Upper lobe of right lung (tissue), 1 donor: ENCODE results near the gene KRTAP10-9. TPM values are rescaled to one million over a fixed set of nuclear protein-coding genes. Genes with fewer than 3 reads are reported as not detected.
"Not testable (repeated sequence)": the region's sequence is repeated elsewhere in the genome, so short reads cannot be mapped to it uniquely, and the experiment has no call there.

Source experiments
- ATAC-seq: fragments of 200-7000 bp; cut with Tn5 transposase; one replicate; pipeline ENCODE4 v1.9.1; 2020; ENCODE audit warnings: mild to moderate bottlenecking, moderate library complexity
- DNase-seq: peaks from one replicate; pipeline ENCODE4 v3.0.0-alpha.2; 2020
- H3K27ac ChIP-seq: fragments of 200-600 bp; one replicate; pipeline ENCODE4 v1.8.0; 2022
- H3K27me3 ChIP-seq: fragments of 200-600 bp; one replicate; pipeline ENCODE4 v1.8.0; 2022; ENCODE audit warnings: mild to moderate bottlenecking
- H3K36me3 ChIP-seq: fragments of 200-600 bp; one replicate; pipeline ENCODE4 v1.8.0; 2022
- H3K4me1 ChIP-seq: fragments of 200-600 bp; one replicate; pipeline ENCODE4 v1.8.0; 2022
- H3K4me3 ChIP-seq: fragments of 200-600 bp; one replicate; pipeline ENCODE4 v1.8.0; 2022; ENCODE audit warnings: mild to moderate bottlenecking
- H3K9me3 ChIP-seq: fragments of 200-600 bp; one replicate; pipeline ENCODE4 v1.8.0; 2022
- CTCF ChIP-seq: fragments of 200-600 bp; IDR thresholded peaks from one replicate; pipeline ENCODE4 v1.8.0; 2022; ENCODE audit warnings: antibody characterized with exemption
- intact Hi-C: fragments of 100-400 bp; cut with DNase I; formaldehyde crosslinking; loops from one replicate; pipeline ENCODE4 v1.11.0; 2022
- total RNA-seq: library from RNA; stranded (reverse); fragmentation: NEBNext Ultra II Directional; extraction: Animal tissue kit (Norgen Biotek cat#: 25700); gene quantifications from one replicate; pipeline ENCODE4 v1.2.1, GENCODE V29; 2021
- donor health status: DM: no; HTN: yes; CAD: no; lungs with severe emphysema.

The KRTAP10-9 gene
- total RNA-seq, 1 donor from 2014 or later = not detected

GRCh38 chr21:44594406-44594916 lies 32.4 kb upstream of the KRTAP10-9 start:
- DNase-seq (no peak), ATAC-seq (no peak)
- Histone ChIP-seq H3K4me3 (no peak overlapping the region), H3K27ac (no peak overlapping the region), H3K4me1 (peaks cover 3% of the 10 kb centered on the region), H3K36me3 (no peaks in the 10 kb centered on the region), H3K27me3 (no peaks in the 10 kb centered on the region), H3K9me3 (no peaks in the 10 kb centered on the region)
- intact Hi-C loops = no loop called here
- TF ChIP-seq CTCF = no peak

GRCh38 chr21:44595524-44595923 lies 31.4 kb upstream of the KRTAP10-9 start:
- no peak overlapping the region for H3K4me3 ChIP-seq
- H3K27ac ChIP-seq = no peak overlapping the region
- TF ChIP-seq CTCF = no peak
- DNase-seq (no peak), ATAC-seq (no peak)
- no peaks in the 10 kb centered on the region for H3K27me3 ChIP-seq
- intact Hi-C loops = no loop called here
- no peaks in the 10 kb centered on the region for H3K36me3 ChIP-seq
- H3K9me3 ChIP-seq = no peaks in the 10 kb centered on the region
- H3K4me1 ChIP-seq = peaks cover 3% of the 10 kb centered on the region

GRCh38 chr21:44596068-44596725 lies 30.7 kb upstream of the KRTAP10-9 start:
- no peak for TF ChIP-seq CTCF
- peak; percentile 33 for ATAC-seq
- intact Hi-C loops = no loop called here
- no peaks in the 10 kb centered on the region for H3K27me3 ChIP-seq
- H3K4me1 ChIP-seq = peaks cover 3% of the 10 kb centered on the region
- no peaks in the 10 kb centered on the region for H3K36me3 ChIP-seq
- no peak for DNase-seq
- no peak overlapping the region for H3K27ac ChIP-seq
- H3K4me3 ChIP-seq = no peak overlapping the region
- no peaks in the 10 kb centered on the region for H3K9me3 ChIP-seq

- DNase-seq (no peak), ATAC-seq (no peak)
- H3K27me3 ChIP-seq = peaks cover 9% of the 10 kb centered on the region
- TF ChIP-seq CTCF = no peak
- H3K36me3 ChIP-seq = no peaks in the 10 kb centered on the region
- peaks cover 3% of the 10 kb centered on the region for H3K4me1 ChIP-seq
- no peak overlapping the region for H3K27ac ChIP-seq
- H3K4me3 ChIP-seq = no peak overlapping the region
- intact Hi-C loops = no loop called here
- no peaks in the 10 kb centered on the region for H3K9me3 ChIP-seq
These were observed 28.8 kb upstream of the KRTAP10-9 start for GRCh38 chr21:44598061-44598460.

GRCh38 chr21:44599264-44600029 lies 27.4 kb upstream of the KRTAP10-9 start:
- Histone ChIP-seq H3K27ac (no peak overlapping the region), H3K9me3 (no peaks in the 10 kb centered on the region), H3K4me1 (no peaks in the 10 kb centered on the region), H3K4me3 (no peak overlapping the region), H3K27me3 (peaks cover 9% of the 10 kb centered on the region), H3K36me3 (no peaks in the 10 kb centered on the region)
- no peak for TF ChIP-seq CTCF
- intact Hi-C loops = no loop called here
- no peak for ATAC-seq
- no peak for DNase-seq

GRCh38 chr21:44600118-44600978 lies 26.5 kb upstream of the KRTAP10-9 start, which contains the start of gene KRTAP10-7:
TSS of gene KRTAP10-7 (plus strand) at chr21:44600597. CDS start at chr21:44600622, 25 bp downstream.
- H3K36me3 ChIP-seq, ATAC-seq, H3K27me3 ChIP-seq, DNase-seq, H3K4me3 ChIP-seq, H3K4me1 ChIP-seq, H3K9me3 ChIP-seq, intact Hi-C loops, H3K27ac ChIP-seq: not testable (repeated sequence)

- intact Hi-C loops, ATAC-seq, H3K4me1 ChIP-seq, H3K9me3 ChIP-seq, H3K4me3 ChIP-seq, H3K27me3 ChIP-seq, H3K27ac ChIP-seq, H3K36me3 ChIP-seq: not testable (repeated sequence)
- DNase-seq = peak; percentile 50
These were observed 25.8 kb upstream of the KRTAP10-9 start for GRCh38 chr21:44601091-44601490.
